Body of pancreas (tissue), 4 donors: ENCODE measurements around the gene SARNP.

Source experiments
- CTCF ChIP-seq, 7 experiments: fragments of 450-650 bp in 4 of 7; fragments of 200-600 bp in 3 of 7; sonication (generic) in 3 of 7; IDR thresholded peaks; one replicate each; pipeline ENCODE4 v1.5.1; 2016 to 2019; ENCODE audit warnings: antibody characterized with exemption in 7 of 7
- POLR2A ChIP-seq, 3 donors: fragments of 450-650 bp; IDR thresholded peaks; one replicate each; pipeline ENCODE4 v1.6.1; 2016; ENCODE audit warnings: antibody characterized with exemption in 3 of 3, mild to moderate bottlenecking in 2 of 3

- TF ChIP-seq CTCF (IDR thresholded peaks at IDR 0.05) (no peak), POLR2A (IDR thresholded peaks at IDR 0.05) (no peak)
Observed at GRCh38 chr12:55741931-55742680, 75.4 kb downstream of the SARNP start.
